ENCODE data around the gene ACSF3.

The ACSF3 gene

DNA sequence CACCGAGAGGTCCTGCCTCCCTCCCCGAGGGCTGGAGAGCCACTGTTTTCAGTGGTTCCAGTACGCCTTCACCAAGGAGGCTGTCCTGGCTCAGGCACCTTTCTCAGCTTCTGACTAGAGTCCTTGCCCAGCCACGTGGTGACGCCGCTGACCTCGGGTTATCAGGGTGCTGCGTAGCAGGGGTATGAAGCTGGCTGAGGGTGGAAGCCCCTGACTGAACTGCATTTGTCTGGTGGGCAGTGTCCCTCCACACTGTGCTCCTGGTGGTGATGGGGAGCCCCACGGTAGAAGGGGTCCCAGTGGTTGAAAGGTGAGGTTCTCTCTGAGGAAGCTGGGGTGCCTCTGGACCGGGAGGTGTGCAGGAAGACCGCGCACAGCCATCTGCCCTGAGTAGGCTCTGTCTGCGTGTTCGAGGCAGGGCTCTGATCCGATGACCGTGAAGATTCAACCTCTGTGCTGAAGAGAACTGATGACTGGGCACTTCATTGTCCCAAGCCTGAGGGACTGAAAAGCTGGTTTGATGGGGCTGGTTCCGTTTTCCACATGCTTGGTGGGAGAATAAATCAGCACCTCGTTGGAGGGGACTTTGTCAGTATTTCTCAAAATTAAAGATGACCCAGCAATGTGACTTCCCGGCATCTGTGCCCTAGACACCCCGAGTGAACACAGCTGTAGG lies 2.5 kb downstream of the ACSF3 start:
- no peak for DNase-seq

GRCh38 chr16:89096768-89097391 lies 3.2 kb downstream of the ACSF3 start:
- peak; percentile 77 for DNase-seq

GRCh38 chr16:89097392-89097772 lies 3.7 kb downstream of the ACSF3 start:
- peak; percentile 80 for DNase-seq

- DNase-seq, result no peak
Measured at GRCh38 chr16:89098767-89099430, 5.2 kb downstream of the ACSF3 start.

- DNase-seq, result peak; percentile 55
Measured at GRCh38 chr16:89099905-89100304, 6.3 kb downstream of the ACSF3 start.

DNA sequence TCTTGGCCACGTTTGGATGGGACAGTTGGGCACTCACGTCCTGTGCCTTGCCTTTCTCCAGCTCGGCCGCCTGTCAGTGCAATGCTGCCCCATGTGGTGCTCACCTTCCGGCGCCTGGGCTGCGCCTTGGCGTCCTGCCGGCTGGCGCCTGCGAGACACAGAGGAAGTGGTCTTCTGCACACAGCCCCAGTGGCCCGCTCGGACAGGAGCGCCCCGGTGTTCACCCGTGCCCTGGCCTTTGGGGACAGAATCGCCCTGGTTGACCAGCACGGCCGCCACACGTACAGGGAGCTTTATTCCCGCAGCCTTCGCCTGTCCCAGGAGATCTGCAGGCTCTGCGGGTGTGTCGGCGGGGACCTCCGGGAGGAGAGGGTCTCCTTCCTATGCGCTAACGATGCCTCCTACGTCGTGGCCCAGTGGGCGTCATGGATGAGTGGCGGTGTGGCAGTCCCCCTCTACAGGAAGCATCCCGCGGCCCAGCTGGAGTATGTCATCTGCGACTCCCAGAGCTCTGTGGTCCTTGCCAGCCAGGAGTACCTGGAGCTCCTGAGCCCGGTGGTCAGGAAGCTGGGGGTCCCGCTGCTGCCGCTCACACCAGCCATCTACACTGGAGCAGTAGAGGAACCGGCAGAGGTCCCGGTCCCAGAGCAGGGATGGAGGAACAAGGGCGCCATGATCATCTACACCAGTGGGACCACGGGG lies 7.1 kb downstream of the ACSF3 start:
- peak; percentile 50 for DNase-seq

GRCh38 chr16:89101303-89102040 lies 7.8 kb downstream of the ACSF3 start:
- peak; percentile 50 for DNase-seq

- DNase-seq, result peak; percentile 52
Measured at GRCh38 chr16:89102041-89102471, 8.4 kb downstream of the ACSF3 start.

- no peak for DNase-seq
Measured at GRCh38 chr16:89102481-89103073, 8.9 kb downstream of the ACSF3 start.

DNA sequence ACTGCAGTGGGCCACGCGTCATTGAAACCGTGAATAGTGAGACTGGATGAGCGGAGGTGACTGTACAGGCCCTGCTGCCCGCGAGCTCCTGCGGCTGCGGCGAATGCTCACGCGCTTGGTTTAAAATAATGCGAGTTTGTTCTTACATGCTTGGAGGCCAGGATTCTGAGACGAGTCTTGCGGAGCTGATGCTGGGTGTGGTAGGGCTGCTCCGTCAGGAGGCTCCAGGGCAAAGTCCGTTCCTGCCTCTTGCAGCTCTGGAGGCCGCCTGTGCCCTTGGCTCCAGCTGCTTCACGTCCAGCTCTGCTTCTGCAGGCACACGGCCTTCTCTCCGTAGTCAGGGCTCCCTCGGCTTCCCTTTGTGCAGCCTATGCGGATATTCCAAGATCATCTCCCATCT lies 9.5 kb downstream of the ACSF3 start:
- no peak for DNase-seq

DNA sequence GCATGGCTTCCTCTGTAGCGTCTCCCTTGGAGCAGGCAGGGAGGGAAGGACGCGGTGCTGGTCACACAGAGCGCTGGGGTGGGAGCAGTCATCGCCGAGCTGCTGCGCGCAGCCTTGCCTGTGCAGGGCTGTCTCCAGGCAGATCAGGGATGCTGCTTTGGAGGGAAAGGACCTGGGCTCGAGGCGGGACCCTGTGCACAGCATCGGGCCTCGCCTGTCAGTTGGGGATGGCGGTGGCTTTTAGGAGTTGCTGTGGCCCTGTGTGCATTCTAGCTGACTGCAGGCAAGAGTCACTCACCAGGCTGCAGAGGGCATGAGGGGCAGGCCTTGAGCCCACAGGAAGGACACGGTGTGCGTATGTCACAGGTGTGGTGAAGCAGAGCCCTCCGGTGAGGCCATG lies 10.1 kb downstream of the ACSF3 start:
- DNase-seq, result no peak

- no peak for DNase-seq
Measured at GRCh38 chr16:89104303-89104702, 10.7 kb downstream of the ACSF3 start.

DNA sequence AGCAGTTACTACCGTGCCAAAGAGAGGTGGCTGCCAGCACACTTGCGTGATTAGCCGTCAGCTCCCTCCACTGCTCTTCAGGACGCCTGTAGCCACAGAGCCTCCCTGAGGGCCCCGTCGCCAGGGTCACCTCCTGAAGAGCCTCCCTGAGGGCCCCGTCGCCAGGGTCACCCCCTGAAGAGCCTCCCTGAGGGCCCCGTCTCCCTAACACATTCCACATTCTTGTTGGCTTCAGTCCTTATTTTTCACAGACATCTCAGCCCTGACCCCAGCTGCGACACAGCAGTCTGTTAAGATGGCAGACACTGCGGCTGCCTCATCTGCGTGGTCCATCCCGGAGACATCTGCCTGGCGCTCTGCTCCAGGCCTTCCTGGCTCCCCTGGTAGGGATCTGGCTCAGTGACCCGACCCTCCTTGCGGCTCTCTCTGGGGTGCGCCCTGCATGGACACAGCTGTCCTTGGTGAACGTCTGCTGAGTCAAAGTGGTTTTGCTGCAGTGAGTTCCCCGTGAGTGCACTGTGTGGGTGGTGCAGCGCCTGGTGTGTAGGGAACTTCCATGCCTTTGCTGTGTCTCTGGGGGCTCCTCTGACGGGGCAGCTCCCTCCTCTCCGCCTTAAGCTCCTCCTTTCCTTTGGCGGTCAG lies 11.4 kb downstream of the ACSF3 start:
- DNase-seq, result no peak

DNA sequence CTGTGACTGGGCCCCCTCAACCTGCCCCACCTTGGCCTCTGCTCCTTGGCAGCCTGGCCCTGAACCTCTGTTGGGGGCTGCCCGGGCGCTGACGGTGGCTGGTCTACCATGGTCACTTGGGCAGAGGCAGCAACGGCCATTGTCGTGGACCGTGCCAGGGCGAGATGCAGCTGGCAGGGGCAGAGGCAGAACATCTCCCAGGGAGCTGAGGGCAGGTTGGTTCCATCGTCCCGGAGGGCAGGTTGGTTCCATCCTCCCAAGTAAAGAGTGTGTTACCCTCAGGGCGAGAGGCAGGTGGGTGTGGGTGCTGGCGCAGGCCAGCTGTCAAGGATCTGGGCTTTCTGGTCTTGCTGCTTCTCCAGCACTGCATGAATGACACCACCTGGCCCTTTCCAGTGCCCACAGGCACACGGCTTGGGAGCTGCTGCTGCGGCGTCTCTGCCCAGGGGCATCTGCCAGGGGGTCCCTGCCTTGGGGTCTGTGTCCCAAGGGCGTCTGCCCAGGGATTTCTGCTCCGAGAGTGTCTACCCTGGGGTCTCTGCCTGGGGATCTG lies 12.0 kb downstream of the ACSF3 start:
- no peak for DNase-seq

DNA sequence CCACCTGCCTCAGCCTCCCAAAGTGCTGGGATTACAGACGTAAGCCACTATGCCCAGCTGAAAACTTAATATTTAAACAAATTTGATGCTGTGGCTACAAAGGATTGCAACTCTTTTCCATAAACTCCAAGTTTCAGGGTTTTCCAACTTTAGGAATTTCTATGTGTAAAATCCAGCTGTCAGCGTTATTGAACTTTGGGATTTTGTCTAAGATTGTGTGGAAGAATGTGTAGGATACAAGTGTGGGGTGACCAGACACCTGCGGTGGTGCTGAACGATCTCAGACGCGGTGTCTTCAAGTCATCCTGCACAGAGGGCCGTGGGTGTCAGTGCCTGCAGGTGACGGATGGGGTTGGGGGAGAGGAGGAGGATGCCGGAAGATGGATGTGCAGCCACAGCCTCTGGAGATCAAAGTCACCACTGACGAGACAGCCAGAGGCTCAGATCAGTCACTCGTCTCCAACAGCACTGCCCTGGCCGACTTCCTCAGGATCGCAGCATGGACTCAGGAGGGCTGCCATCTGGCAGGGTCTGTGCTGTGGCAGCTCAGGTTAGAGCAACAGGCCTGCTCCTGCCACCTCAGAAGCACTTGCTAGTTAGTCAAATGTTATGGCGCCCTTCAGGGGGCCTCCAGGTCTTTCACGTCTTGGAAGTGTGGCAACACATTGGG lies 13.0 kb downstream of the ACSF3 start:
- DNase-seq, result no peak

GRCh38 chr16:89107203-89107582 lies 13.5 kb downstream of the ACSF3 start:
- DNase-seq, result no peak

DNA sequence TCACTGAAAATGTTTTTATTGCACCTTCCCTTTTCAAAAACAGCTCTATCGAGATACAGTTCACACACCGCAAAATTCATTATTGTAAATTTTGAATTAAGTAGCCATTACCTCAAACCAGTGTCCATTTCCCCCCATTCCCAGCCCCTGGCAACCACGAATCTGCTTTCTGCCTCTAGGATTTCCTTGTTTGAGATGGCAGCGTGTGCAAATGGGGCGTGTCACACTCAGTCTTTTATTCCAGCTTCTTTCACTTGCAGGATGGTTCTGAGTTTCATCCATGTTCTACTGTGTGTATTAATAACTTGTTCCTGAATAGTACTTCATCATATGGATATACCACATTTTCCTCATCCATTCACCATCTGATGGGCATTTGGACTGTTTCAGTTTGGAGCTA lies 14.8 kb downstream of the ACSF3 start:
- DNase-seq, result no peak

- DNase-seq, result no peak
Measured at GRCh38 chr16:89110641-89111040, 17.0 kb downstream of the ACSF3 start.

- DNase-seq, result no peak
Measured at GRCh38 chr16:89111263-89111662, 17.6 kb downstream of the ACSF3 start.

- peak; percentile 52 for DNase-seq
Measured at GRCh38 chr16:89112377-89113151, 18.9 kb downstream of the ACSF3 start.
